Stimulated activated CD8-positive, alpha-beta memory T cell treated with anti-CD3 and anti-CD28 coated beads, Interleukin-15, amount 100 ng/mL, for 48 hours (primary cell): ENCODE data around the gene NR1H3.

Source experiments
- DNase-seq, 2 donors: peaks; one replicate each; pipeline ENCODE4 v3.0.0-alpha.2; 2020; ENCODE audit warnings: low read depth in 2 of 2

Gene NR1H3

GRCh38 chr11:47269829-47270305 is 12.1 kb downstream of the NR1H3 start, which contains the start of gene MADD:
MADD (plus strand) TSS chr11:47270133.
- peak; percentile 85 to 90 for DNase-seq

DNA sequence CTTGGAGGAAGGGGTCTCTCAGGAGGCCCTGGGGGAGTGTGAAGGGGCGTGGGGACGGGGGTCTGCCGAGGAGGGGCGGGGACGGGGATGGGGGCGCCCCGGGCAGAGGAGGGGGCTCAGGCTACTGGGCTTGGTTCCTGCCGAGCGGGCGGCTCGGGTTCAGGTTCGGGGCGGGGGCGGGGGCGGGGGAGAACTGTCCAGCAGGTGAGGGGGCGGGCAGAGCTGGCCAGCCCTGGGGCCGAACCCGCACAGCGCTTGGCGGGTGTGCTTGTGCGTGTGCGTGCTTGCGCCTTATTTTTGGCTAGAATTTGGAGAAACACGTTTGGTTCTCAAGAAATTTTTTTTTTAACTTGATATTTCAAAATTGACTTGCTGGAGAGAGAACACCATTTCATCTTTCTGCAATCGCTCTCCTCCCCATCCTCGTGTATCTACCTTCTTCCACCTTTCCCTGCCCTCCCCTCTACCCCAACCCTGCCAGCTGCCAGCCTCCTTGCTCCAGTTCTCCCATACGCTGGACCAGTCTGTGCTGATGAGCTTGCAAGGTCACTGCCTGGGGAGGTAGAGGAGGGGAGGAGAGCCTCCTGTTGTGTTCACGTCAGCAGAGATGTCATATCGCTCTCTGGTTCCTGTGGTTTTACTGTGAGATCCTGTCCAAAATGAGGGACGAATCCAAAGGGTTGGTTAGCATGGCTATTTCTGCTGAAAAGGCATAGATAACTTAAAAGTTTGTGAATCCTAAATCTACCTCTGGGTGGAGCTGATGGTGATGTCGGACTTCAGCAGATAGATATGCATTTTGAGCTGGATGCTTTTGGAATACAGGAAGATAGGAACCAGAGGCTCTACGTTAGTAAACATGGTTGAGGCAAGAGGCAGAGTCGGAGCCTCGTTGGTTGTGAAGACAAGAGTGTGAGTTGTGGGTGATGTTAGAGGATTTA is 12.8 kb downstream of the NR1H3 start:
- DNase-seq = no peak

DNA sequence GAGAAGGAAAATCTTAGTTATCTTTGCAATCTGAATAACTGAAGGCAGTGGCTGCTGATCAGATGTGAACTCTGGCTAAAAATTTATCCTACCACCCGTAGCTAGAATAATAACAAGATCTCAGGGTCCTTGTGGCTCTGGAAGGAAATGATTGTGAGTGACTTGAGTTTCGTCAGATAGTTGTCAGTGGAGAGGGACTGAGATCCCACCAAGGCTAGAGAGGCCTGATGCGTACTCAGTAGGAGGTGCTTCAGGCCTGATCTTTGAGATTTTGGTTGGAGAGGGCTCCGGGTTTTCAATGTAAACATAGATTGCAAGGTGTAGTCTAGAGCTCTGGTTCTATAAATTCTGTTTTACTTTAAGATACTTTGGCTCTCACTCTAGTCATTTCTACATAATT is 13.5 kb downstream of the NR1H3 start:
- DNase-seq = no peak

DNA sequence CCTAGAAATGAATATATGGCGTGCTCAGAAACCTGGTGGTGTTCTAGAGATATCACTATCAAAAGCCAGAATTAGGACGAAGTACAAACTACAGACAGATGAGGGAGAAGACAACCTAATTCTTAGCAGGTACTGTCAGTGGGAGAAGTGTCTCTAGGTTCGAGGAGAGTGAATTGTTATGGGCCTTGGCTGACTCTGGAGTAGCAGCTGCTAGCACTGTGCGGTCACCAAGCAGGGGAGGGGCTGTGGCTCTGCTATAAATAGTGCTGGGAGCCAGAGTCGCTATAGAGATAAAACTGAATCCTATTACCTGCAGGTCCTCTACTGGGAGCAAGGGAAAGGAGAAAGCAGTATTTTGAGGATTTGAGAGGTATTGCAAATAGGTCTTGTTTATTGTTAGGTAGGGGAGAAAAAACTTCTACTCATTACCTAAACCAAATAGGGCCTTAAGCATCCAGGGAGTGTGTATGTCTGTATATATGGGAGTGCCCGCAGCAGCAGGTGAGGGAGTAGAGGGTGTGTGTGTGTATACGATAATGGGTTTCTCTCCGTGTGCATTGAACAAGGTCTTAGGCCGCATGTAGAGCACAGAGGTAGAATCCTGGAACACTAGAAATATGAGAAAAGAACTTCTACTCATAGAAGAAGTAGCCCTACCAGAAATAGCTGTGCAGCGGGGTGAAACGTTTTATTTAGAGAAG is 14.3 kb downstream of the NR1H3 start:
- no peak for DNase-seq

DNA sequence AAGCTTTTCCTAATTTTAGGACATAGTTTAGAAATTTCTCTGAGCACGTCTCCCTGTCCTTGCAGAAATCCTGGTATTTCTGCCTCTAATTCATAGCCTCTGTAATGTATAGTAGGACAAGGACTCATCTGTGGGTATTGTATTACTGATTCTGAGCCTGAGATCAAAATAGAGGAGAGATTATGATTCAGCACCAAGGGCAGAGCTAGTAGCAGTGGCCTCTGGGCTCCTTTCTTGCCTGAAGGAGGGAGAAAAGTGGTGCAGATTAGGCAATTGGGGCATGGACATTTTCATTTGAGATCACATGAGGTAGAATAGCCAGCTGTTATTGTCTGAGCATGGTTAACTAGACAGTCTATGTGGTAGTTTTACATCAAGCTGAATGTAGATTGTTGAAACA is 14.9 kb downstream of the NR1H3 start:
- DNase-seq = no peak

GRCh38 chr11:47274495-47275235 is 16.9 kb downstream of the NR1H3 start:
- no peak for DNase-seq

- DNase-seq = no peak
These were observed 19.1 kb downstream of the NR1H3 start for GRCh38 chr11:47276923-47277322.

GRCh38 chr11:47278058-47278457 is 20.3 kb downstream of the NR1H3 start:
- no peak for DNase-seq

DNA sequence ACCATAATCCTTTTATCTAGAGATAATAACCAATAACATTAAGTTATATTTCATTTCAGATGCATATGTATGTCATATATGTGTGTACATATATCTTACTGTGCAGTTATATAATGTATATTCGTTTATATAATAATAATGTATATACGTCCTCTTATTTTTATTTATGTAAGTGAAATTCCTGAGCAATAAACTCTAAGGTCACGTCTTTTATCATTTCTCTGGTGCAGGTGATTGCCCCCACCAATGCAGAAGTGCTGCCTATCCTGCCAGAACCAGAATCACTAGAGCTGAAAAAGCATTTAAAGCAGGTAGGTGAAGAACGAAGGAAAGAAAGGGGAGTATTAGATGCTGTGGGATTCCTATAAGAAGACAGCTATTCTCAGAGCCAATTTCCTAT is 21.0 kb downstream of the NR1H3 start:
- no peak for DNase-seq

- no peak for DNase-seq
These were observed 22.3 kb downstream of the NR1H3 start for GRCh38 chr11:47280099-47280498.

DNA sequence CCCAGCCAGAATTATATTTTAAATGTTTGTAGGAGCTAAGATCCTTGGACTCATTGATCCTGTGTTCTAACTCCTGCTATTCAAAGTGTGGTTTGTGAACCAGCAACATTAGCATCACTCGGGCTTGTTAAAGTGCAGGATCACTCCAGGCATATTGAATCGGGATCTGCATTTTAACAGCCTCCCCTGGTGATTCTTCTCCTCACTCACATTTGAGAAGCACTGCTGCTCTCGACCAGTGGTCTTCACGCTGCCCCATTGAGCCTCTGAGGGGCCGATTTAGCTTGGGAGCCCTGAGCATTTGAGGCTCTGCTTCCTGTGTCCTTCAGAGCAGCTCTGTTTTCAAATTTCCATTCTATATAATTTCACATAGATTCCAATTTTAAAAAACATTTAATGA is 23.1 kb downstream of the NR1H3 start:
- no peak for DNase-seq

DNA sequence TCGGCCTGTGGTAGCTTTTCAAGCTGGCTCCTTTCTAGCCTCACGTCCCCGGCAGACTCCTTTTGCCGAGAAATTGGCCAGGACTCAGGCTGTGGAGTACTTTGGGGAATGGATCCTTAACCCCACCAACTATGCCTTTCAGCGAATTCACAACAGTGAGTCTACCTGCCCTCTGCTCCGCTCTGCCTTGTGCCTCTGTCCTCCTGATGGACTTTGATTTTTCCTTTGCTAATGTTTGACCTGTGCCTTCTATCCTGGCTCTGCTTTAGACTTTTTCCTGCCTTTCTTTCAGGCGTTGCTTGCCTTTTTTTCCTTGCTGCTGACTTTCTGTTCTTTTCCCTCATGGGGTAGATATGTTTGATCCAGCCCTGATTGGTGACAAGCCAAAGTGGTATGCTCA is 24.7 kb downstream of the NR1H3 start:
- no peak for DNase-seq

DNA sequence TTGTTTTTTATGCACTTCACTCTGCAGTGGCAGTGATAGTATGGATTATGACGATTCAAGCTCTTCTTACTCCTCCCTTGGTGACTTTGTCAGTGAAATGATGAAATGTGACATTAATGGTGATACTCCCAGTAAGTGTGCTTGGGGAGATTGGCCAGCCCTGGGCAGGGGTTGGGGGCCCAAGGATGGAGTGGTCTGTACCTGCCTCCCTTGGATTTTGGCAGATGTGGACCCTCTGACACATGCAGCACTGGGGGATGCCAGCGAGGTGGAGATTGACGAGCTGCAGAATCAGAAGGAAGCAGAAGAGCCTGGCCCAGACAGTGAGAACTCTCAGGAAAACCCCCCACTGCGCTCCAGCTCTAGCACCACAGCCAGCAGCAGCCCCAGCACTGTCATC is 26.4 kb downstream of the NR1H3 start:
- no peak for DNase-seq

DNA sequence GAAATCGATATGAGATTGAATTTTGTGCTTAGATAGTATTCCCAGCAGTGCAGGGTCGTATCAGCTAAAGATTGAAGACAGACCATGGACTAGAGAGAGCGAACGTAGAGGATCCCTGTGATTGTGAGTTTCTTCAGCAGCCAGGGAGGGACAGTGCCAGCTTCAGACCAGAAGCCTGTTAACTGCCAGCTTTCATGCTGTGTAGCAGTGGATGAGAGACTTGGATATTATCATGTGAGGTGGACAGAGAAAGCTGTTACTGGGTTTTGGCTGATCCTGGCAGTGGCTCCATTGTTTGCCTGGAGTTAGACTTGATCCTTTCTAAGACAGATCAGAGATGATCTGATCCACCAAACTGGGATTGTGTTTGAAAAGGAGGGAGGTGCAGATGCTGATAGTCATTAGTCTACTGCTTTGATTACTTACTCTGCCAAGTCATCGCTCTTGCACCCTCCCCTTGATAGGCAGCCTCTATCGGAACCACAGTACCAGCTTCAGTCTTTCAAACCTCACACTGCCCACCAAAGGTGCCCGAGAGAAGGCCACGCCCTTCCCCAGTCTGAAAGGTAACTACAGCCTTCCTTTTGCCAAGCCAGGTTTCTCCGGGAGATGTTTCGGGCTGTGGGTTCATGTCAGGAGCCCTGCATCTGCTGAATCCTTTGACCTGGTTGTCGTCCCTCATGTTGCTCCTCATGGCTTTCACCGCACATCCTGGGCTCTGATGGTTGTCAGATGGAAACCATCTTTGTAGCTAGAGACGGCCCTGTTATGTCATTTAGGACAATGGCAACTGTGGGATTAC is 28.4 kb downstream of the NR1H3 start:
- DNase-seq = no peak

DNA sequence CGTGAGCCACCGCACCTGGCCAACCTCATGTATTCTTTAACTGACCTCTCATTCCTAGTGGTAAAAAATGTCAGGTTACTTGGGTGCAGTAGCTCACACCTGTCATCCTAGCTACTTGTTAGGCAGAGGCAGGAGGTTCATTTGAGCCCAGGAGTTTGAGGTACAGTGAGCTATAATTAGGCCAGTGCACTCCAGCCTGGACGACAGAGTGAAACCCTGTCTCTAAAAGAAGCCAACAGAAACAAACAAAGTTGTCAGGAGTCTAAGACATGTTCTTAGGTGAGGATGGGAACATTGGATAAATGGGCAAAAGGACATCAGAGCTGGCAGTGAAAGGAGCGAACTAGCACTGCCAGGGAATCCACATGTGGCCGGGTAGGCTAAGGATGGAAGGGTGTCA is 30.3 kb downstream of the NR1H3 start:
- no peak for DNase-seq

DNA sequence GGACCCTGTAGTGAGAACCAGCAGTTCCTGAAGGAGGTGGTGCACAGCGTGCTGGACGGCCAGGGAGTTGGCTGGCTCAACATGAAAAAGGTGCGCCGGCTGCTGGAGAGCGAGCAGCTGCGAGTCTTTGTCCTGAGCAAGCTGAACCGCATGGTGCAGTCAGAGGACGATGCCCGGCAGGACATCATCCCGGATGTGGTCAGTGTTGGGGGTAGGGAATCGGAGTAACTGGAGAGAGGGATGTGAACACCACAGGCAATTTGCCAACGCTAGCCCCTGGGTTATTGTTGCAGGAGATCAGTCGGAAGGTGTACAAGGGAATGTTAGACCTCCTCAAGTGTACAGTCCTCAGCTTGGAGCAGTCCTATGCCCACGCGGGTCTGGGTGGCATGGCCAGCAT is 32.1 kb downstream of the NR1H3 start:
- no peak for DNase-seq

DNA sequence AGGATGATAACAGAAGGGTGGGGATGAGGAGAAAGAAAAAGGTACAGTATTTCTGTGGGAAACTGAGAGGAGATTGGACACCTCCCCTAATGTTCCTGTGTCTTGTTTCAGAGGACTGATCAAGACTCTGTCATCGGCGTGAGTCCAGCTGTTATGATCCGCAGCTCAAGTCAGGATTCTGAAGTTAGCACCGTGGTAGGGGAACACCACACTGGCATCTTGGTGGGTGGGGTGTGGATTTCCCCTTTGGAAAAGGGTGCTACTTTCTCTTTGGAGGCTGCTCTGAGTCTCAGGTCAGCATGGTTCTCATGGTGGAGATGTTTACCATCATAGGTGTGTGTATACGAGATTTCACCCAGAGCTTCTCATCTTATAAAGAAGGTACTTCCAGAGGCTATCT is 37.6 kb downstream of the NR1H3 start:
- DNase-seq = no peak

- no peak for DNase-seq
These were observed 38.2 kb downstream of the NR1H3 start for GRCh38 chr11:47296045-47296444.

GRCh38 chr11:47299078-47299477 is 41.3 kb downstream of the NR1H3 start:
- no peak for DNase-seq

DNA sequence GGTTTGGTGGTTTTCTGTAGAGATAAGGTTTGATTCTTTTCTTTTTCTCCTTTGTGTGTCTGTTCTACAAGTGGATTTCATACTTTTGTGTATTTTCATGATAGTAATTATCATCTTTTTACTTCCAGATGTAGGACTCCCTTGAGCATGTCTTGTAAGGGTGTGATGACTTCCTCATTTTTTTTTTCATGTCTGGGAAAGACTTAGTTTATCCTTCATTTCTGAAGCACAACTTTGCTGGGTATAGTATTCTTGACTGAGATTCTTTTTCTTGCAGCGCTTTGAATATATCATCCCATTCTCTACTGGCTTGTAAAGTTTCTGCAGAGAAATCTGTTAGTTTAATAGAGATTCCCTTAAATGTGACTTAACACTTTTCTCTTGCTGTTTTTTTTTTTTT is 45.1 kb downstream of the NR1H3 start:
- no peak for DNase-seq

GRCh38 chr11:47305734-47306483 is 48.1 kb downstream of the NR1H3 start:
- no peak for DNase-seq
